ENCODE measurements around the gene NANOS2. TPM values are rescaled to one million over a fixed set of nuclear protein-coding genes. Genes with fewer than 3 reads are reported as not detected.
A peak's percentile ranks its signal among the peaks of the same experiment; 100 is the strongest.

Gene NANOS2
- total and polyA plus RNA-seq, 2 of the 13 experiments (the other 11 are each of a cell fraction or from before 2014, with no cell fraction given) = not detected

GRCh38 chr19:45885556-45886426, 28.8 kb downstream of the NANOS2 start, which contains the start of gene IRF2BP1 (continued):
- TF ChIP-seq PRDM15 (CRISPR knock-in tag; IDR thresholded peaks at IDR 0.05) (peak; percentile 50; the same call in 1 of the 2 replicates), ASH2L (IDR thresholded peaks at IDR 0.05; ENCODE audit: insufficient read length, low read depth, low read length) (peak; percentile 62), ZNF709 (CRISPR knock-in tag; IDR thresholded peaks at IDR 0.05) (peak; percentile 31; the same call in 1 of the 2 replicates), RBFOX2 (IDR thresholded peaks at IDR 0.05; ENCODE audit: low read depth, low read length) (peak; percentile 84), RELA (CRISPR knock-in tag; IDR thresholded peaks at IDR 0.05) (0 out of 2 replicates have a peak, but pooled peaks have one; percentile 13), BRF2 (CRISPR knock-in tag; IDR thresholded peaks at IDR 0.05) (0 out of 2 replicates have a peak, but pooled peaks have one; percentile 6), AGO1 (IDR thresholded peaks at IDR 0.05; ENCODE audit: low read depth, low read length, poor library complexity, severe bottlenecking) (peak; percentile 95), IRX3 (CRISPR knock-in tag; IDR thresholded peaks at IDR 0.05; ENCODE audit: borderline replicate concordance, low read depth) (0 out of 2 replicates have a peak, but pooled peaks have one; percentile 2), HNRNPK (IDR thresholded peaks at IDR 0.05; ENCODE audit: low read depth, low read length, poor library complexity, severe bottlenecking) (peak; percentile 32), CREM (IDR thresholded peaks at IDR 0.05) (peak; percentile 52; the same call in 1 of the 2 replicates), CREM (CRISPR knock-in tag; IDR thresholded peaks at IDR 0.05) (no peak), ZGPAT (CRISPR knock-in tag; IDR thresholded peaks at IDR 0.05) (no peak), BORCS8-MEF2B (CRISPR knock-in tag; IDR thresholded peaks at IDR 0.05) (peak; percentile 16; the same call in 1 of the 2 replicates), ZBTB42 (CRISPR knock-in tag; IDR thresholded peaks at IDR 0.05) (peak; percentile 54; the same call in 1 of the 2 replicates), PCBP1 (IDR thresholded peaks at IDR 0.05; ENCODE audit: borderline replicate concordance, low read depth, low read length) (0 out of 2 replicates have a peak, but pooled peaks have one; percentile 20), CREBL2 (CRISPR knock-in tag; IDR thresholded peaks at IDR 0.05; ENCODE audit: borderline replicate concordance) (peak; percentile 61; the same call in 1 of the 2 replicates)
- TF ChIP-seq, protein P1, sequence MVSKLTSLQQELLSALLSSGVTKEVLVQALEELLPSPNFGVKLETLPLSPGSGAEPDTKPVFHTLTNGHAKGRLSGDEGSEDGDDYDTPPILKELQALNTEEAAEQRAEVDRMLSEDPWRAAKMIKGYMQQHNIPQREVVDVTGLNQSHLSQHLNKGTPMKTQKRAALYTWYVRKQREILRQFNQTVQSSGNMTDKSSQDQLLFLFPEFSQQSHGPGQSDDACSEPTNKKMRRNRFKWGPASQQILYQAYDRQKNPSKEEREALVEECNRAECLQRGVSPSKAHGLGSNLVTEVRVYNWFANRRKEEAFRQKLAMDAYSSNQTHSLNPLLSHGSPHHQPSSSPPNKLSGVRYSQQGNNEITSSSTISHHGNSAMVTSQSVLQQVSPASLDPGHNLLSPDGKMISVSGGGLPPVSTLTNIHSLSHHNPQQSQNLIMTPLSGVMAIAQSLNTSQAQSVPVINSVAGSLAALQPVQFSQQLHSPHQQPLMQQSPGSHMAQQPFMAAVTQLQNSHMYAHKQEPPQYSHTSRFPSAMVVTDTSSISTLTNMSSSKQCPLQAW (CRISPR knock-in tag; IDR thresholded peaks at IDR 0.05) = peak; percentile 18; the same call in 1 of the 2 replicates

Data from HepG2 (cell line).